ENCODE measurements around the gene GRB2.
"Not testable (repeated sequence)": the region's sequence is repeated elsewhere in the genome, so short reads cannot be mapped to it uniquely, and the experiment has no call there.

GRB2 gene

DNA sequence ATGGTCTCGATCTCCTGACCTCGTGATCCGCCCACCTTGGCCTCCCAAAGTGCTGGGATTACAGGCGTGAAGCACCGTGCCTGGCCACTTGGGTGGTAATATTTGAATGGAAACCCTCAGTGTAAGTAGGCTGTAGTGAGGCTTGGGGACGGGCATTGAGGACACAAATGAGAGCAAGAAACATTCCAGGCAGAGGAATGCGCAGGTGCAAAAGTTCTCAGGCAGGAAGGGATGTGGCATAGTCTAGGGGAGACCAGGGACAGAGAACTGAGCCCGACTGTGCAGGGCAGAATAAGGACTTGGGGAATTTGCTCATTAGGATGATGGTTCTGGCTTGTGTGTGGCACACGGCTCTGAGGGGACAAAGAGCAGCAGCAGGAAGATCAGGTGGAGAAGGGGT, 54.8 kb downstream of the GRB2 start:
- no peak for DNase-seq (ENCODE audit: low read depth)

DNA sequence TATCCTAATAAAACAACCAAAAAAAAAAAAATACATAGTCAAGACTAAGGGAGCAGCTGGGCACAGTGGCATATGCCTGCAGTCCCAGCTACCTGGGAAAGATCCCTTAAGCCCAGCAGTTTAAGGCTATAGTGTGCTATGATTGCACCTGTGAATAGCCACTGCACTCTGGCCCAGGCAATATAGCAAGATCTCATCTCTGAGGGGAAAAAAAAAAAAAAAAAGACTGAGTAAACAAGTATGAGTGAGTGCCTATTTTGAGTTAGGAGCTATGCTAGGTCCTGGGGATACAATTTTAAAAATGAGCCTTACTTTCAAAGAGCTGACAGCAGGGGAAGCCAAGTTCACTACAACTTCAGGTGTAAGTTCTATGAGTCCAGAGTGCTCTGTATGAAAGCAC, 55.4 kb downstream of the GRB2 start:
- no peak for DNase-seq (ENCODE audit: low read depth)

DNA sequence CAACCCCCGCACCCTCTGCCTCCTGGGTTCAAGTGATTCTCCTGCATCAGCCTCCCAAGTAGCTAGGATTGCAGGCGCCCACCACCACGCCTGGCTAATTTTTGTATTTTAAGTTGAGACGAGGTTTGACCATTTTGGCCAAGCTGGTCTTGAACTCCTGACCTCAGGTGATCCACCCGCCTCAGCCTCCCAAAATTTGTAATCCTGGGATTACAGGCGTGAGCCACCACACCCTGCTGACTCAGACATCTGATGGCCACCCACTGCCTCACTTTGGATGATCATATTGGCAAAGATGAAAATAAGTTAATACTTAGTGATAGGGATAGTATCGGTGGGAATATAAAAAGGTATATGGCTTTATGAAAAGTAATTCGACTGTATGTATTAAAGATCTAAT, 55.9 kb downstream of the GRB2 start:
- DNase-seq (ENCODE audit: low read depth), result no peak

DNA sequence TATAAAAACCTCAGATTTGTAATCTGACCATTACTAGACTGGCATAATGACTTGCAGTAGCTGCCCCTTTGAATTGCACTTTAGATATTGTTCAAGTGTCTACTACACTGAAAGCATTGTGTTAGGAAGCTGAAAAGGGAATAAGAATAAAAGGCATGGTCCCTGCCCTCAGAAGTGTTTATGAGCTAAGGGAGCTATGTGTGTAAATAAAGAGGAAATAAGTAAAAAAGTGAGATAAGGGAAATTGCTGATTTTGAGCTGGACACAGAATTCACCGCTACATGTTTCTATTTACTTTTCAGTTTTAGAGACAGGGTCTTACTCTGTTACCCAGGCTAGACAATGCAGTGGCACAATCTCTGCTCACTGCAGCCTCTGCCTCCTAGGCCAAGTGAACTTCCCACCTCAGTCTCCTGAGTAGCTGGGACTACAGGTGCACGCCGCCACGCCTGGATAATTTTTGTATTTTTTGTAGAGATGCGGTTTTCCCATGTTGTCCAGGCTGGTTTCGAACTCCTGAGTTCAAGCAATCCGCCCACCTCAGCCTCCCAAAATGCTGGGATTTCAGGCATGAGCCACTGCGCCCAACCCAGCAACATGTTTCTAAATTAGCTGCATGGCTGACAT, 57.0 kb downstream of the GRB2 start:
- DNase-seq (ENCODE audit: low read depth), result no peak

DNA sequence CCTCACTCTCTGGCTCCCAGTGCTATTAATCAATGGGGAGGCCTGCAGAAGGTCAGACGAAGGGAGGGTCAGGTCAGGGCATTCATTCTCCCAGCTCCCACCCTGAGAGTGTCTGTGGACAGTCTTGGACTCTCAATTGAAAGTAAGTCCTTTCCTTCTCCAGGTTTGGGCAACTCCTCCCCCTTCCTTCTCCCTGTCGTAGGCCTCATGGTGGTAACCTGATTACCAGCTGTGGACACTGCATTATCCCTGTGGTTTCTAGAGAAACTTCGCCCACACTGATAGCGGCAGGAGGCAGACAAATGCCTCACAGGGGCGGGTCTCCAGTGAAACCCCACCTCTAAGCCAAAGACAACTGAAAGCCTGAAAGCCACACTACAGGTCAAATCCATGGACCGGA, 58.6 kb downstream of the GRB2 start:
- no peak for DNase-seq (ENCODE audit: low read depth)

DNA sequence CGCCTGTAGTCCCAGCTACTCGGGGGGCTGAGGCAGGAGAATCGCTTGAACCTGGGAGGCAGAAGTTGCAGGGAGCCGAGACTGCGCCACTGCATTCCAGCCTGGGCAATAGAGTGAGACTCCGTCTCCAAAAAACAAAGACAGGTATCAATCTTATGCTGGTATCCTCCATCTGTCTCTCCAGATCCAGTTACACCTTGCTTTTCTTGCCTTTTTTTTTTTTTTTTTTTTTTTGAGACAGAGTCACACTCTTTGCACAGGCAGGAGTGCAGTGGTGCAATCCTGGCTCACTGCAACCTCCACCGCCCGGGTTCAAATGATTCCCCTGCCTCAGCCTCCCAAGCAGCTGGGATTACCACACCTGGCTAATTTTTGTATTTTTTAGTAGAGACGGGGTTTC, 59.1 kb downstream of the GRB2 start:
- DNase-seq (ENCODE audit: low read depth), result not testable (repeated sequence)

DNA sequence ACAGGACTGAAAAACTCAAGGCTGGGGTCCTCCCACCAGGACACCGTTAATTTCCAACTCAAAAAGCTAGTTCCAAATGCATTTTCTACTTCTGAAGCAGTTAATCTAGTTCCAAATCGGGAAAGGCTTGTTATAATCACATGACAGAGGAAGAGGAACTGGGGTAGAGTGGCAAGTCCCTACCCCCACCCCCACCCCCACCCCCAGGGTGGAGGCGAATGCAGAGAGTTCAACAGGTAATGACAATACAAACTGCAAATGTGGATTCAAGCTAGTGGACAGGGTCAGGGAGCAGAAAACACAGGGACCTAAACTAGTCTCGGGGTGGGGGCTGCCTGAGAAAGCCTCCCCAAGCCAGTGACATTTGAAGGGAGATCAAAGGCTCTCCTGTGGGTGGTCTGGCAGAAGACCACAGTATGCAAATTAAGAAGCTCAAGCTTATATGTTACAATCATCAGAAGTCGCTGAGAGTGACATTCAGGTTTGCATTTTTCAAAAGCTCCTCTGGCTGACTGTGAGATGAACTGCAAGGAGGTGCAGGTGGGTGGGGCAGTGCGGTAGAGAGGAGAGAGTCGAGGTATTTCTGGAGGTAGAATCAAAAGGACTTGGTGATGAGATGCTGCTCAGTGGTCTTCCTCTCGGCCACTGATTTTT, 59.8 kb downstream of the GRB2 start:
- DNase-seq (ENCODE audit: low read depth), result no peak

DNA sequence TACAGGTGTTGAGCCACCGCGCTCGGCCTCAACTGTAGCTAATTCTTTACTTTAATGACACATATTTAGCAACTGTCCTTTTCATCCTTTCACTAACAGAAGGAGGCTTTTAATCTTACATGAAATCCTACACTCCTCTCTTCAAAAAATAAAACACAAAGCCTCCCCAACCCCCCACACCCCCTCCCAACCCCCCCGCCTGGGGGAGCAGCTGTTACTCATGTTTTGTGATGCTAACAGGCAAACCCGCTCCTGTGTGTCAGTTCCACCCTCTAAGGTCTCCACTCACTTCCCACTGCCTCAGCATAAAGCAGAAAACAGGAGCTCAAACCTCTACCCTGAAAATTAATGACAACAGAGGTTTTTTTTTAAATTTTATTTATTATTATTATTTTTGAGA, 60.8 kb downstream of the GRB2 start:
- no peak for DNase-seq (ENCODE audit: low read depth)

DNA sequence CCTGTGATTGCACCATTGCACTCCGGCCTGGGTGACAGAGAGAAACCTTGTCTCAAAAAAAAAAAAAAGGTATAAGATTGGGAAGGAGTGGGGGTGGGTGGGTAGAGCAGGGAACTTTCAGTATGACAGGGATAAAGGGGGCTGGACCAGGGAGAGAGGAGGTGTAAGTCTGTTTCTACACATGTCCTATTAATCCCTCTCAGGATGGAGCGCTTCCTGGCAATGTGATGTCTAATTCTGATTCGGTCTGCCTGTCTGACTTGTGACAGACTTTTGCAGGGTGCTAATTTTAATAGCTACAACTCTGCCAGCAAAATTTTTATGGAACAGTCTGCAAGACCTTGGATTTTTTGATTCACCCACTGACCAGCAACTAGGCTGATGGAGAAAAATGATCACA, 62.5 kb downstream of the GRB2 start:
- DNase-seq (ENCODE audit: low read depth), result no peak

DNA sequence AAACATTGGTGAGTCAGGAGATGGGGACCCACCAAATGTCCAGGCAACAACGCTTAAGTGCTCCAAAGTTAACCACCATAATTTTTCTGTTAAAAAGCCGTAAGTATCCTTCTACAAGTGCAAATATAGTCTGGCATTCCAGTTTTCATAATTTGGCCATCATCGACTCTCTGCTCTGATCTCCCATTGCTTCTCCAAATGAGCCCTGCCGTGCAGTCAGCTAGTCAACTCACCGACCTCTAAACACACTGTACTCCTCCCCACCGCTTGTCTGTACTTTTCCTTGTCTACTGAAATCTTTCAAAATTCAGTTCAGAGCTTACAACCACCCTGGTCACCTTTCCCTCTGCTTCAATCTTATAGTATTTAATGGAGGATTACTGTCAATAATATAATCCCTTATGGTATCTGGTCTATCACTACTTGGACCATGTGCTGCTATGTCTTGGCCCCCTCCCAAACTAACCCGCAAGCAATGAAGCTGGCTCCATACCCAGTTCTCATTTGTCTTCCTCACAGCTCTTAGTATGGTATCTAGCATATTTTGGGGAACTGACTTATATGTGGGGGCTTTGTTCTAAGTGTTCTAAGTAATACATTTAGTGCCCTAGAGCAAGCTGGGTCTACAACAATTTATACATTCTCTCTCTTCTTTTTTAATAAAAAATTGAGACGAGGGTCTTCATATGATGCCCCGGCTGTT, 63.5 kb downstream of the GRB2 start:
- DNase-seq (ENCODE audit: low read depth), result no peak

DNA sequence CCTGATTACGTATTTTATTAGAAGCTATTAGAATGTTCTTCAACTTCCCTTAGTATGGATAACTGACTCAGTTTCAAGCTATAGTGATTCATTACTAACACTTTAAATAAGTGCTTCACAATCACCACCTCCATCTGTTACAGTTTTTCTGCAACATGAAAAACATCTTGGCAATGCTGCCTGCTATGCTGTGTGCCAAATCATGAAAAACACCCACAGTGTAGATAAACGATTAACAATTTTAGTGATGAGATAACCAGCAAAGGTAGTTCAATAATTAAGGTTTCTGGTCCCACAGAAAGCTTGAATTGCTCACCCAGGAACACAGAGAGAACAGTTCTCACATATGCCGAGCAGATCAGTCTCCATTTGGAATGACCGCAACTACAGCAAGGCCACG, 64.8 kb downstream of the GRB2 start:
- DNase-seq (ENCODE audit: low read depth), result no peak

DNA sequence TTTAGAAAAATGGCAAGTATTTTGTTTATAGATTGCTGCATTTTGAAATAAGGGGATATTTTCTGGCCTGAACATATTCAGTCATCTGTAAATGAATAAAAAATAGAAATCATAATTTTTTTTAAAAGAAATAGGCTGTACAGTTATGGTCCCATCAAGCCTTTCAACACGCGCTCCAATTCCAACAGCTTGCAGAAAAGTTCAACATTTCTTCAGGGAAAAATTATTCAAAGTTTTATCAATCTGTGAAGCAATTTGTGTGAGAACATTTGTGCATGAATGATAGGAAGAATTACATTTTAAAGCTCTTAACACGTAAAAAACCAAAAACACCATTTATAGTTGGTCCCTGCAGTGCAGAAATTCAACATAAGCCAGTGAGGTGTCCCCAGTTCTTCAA, 65.5 kb downstream of the GRB2 start:
- DNase-seq (ENCODE audit: low read depth), result no peak

DNA sequence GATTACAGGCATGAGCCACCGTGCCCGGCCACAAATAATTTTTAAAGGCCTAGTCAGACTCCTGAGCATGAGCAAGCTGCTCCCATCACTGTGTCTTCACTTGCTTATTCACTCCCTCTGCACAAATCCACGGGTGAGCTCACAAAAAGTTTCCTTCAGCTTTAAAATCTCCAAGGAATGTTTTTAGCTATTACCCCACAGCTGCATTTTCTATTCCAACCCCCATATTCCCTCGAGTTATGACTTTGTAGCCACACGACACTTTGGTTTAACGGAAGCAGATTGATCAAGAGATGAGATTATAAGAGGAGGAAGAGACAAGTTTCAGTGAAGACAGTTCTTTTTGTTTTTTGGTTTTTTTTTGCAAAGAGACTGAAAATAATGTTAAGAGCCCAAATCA, 67.1 kb downstream of the GRB2 start:
- no peak for DNase-seq (ENCODE audit: low read depth)

DNA sequence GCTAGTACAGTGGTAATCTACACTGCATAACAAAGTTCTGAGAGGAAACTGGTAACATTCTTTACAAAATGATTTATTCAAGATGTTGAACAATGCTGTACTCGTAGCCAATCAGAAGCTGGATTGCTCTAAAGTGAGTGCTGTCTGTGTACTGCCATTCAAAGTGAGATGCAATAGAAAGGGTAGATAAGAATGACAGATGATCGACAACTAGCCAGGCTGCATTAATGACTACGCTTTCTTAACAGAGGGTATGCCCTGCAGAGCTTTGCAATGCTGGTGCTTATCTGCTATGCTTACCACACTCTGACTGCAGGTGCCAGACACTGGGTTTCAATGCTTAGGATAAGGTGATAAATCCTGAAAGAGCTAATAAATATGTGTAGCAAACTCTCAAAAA, 70.2 kb downstream of the GRB2 start:
- no peak for DNase-seq (ENCODE audit: low read depth)

DNA sequence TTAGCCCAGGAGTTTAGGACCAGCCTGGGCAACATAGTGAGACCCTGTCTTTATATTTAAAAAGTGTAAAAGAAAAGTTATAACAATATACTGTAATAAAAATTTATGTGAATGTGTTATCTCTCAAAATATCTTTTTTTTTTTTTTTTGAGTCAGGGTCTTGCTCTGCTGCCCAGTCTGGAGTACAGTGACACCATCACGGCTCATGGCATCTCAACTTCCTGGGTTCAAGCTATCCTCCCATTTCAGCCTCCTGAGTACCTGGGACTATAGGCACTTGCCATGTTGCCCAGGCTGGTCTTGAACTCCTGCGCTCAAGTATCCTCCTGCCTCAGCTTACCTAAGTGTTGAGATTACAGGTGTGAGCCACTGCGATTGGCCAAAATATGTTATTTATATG, 70.8 kb downstream of the GRB2 start:
- no peak for DNase-seq (ENCODE audit: low read depth)

DNA sequence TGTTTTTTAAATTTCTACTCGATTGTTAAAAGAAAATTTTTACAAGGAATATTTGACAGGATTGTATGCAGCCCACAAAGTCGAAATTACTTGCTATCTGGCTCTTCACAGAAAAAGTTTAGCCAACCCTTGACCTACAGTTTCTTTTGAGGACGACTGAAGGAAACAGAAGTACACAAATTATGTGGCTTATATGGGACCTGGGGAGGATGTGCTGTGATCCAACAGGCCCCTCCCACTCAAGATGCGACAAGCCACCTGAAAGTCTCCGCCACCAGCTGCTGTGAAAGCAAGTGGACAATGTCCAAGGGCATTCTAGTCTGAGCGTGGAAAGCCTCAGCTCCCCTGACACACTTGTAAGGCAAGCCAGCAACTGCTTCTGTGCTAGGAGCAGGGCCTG, 73.8 kb downstream of the GRB2 start:
- no peak for DNase-seq (ENCODE audit: low read depth)

DNA sequence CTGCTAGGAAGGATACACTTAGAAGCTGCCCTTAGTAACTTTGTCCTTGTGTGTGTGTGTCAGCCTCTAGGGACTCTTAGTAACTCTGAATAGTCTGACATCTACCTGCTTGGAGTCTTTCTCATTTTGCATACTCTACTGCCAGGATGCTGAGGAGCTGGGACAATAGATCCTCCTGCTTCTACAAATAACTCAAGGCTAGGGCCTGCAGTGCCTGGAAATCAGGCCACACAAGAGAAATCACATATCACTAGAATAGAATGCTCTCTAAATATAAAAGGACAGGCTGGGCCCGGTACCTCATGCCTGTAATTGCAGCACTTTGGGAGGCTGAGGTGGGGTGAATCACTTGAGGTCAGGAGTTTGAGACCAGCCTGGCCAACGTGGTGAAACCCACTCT, 77.7 kb downstream of the GRB2 start:
- no peak for DNase-seq (ENCODE audit: low read depth)

DNA sequence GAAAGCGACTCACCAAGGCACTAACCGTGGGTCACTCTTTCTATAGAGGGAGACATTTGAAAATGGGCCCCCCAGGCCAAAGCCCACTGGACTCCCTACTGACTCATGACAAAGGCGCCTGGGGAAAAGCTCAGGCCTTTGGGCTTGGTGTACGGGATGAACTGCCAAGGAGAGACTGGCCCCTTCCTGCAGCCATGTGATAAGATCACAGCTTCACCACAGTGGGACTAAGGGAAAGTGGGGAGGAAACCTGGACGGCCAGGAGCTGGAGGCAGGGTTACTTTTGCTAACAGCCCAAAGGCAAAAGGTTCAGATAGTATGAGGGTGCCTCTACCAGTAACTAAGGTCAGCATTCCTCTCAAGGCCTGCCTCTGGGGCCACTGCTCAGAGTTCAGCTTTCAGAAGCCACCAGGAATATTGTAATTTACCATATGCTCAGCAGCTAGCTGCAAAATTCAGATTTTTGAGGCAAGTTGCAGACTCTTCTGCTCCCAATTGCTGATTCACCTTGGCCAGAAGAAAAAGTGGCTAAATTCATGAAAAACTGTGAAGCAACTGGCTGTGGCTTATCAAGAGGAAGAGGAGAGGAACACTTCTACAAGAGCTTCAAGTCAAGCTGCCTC, 79.1 kb downstream of the GRB2 start:
- no peak for DNase-seq (ENCODE audit: low read depth)

DNA sequence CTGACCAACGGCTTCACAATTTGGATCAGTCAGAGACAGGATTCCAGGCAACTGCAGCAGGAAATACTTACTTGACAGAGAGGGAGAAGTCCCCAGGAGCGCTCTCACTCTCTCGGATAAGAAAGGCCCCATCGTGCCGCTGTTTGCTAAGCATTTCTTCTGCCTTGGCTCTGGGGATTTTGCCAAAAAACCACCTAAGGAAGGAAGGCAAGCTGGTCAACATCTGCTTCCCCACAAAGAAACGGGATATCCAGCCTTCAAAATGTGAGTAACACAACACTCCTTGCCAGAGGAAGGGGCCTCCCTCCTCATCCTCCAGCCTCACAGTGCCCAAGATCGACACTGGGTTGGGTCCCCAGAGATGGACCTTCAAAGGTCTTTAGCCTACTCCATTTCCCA, 79.7 kb downstream of the GRB2 start:
- no peak for DNase-seq (ENCODE audit: low read depth)

DNA sequence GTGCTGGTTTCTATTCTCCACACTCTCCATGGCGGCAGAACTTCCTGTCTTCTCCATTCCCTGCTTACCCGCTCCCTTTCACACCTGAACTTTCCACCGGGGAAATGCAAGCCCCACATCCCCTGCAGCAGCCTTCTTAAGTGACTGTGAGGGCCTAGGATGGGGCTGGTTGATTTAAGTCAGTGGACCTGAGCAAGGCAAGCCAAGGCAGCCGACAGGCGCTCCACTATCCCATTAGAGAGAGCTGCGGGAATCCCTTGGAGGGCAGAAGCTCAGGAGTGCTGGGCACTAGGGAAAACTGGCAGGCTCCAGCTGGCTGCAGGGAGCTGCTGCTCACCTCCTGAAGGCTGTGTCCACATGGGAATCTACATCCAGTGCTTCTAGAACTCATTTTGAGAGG, 80.1 kb downstream of the GRB2 start:
- DNase-seq (ENCODE audit: low read depth), result no peak

DNA sequence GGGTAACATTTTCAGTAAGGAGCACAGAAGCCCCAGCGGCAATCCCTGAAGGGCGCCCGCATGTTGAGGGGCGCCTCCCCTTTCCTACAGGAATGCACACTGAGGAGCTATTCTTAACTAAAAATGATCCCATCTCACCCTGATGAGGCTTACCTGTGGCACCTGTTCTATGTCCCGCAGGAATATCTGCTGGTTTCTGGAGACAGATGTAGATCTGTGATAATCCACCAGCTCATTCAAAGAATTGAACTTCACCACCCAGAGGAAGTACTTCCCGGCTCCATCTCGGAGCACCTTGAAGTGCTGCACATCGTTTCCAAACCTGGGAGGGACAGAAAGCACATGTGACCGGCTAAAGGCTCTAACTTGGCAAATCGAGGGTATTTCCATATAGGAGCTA, 84.0 kb downstream of the GRB2 start:
- DNase-seq (ENCODE audit: low read depth), result no peak

DNA sequence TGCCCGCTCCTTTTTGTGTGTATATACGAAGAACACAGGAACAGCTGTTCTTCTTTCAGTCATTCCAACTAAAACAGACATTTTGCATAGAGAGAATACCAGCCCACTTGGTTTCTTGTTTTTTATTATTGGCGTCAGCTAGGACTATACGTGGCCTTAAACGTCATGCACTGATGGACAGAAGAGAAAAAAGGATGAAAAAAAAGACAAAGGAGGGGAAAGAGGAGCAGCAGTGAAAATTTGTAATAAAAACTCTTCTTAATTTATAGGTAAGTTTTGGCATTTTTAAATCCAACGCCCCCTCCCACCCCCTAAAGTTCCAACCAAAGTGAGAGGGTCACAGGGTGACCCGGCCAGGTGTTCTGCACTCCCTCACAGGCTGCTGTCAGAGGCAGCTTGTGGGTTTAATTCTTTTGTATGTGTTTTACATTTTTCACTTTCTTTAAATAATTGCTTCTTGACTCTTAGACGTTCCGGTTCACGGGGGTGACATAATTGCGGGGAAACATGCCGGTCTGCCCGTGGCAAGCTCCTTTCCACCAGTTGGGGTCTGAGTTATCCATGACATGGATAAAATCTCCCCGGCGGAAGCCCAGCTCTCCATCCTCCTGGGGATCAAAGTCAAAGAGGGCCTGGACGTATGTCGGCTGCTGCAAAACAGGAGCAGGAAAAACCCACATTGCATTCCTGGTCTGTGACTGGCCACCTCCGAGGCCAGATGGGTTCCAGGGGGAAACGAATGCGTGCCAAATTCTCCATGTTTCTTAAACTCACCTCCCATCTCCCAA, 85.4 kb downstream of the GRB2 start:
- DNase-seq (ENCODE audit: low read depth), result no peak

Measured in GM04503 (cell line).